ENCODE measurements around the gene SENP5. TPM values are rescaled to one million over a fixed set of nuclear protein-coding genes. Genes with fewer than 3 reads are reported as not detected.

Gene SENP5
- total RNA-seq, 1 experiment from 2014 or later: 25.3 TPM

- Histone ChIP-seq H3K27me3 (ENCODE audit: control insufficient read depth, insufficient read depth, low read length) (no peaks in the 10 kb centered on the region; the same call in 1 of the 2 replicates), H3K4me3 (ENCODE audit: insufficient read depth, low read depth, low read length) (no peak overlapping the region), H3K36me3 (replicated peaks; ENCODE audit: control insufficient read depth, insufficient read depth, low read length) (no peaks in the 10 kb centered on the region)
- no peak for DNase-seq
These were observed 115.5 kb downstream of the SENP5 start for GRCh38 chr3:196983186-196983585.

Other genes starting within 250 kb of the SENP5 start
- 5.3 and 5.7 TPM in 2 replicates for gene NRROS, start 228.2 kb upstream of the SENP5 start, total RNA-seq (2014; rRNA removed; shearing (Covaris generic))
- 1.8 and 3.7 TPM in 2 replicates for gene CEP19, start 155.7 kb upstream of the SENP5 start, total RNA-seq (2014; rRNA removed; shearing (Covaris generic))
- gene PIGX, start 155.5 kb upstream of the SENP5 start, total RNA-seq (2014; rRNA removed; shearing (Covaris generic)): 18.0 and 25.9 TPM in 2 replicates
- 20.0 and 32.0 TPM in 2 replicates for gene PAK2, start 128.1 kb upstream of the SENP5 start, total RNA-seq (2014; rRNA removed; shearing (Covaris generic))
- 67.8 and 82.8 TPM in 2 replicates for gene NCBP2, start 74.6 kb downstream of the SENP5 start, total RNA-seq (2014; rRNA removed; shearing (Covaris generic))
- 0.55 and 1.2 TPM in 2 replicates for gene PIGZ, start 100.9 kb downstream of the SENP5 start, total RNA-seq (2014; rRNA removed; shearing (Covaris generic))
- gene MELTF, start 161.9 kb downstream of the SENP5 start, total RNA-seq (2014; rRNA removed; shearing (Covaris generic)): 3.5 and 4.8 TPM in 2 replicates